Kidney (tissue), 14 donors: ENCODE measurements around the gene RGP1. TPM values are rescaled to one million over a fixed set of nuclear protein-coding genes. Genes with fewer than 3 reads are reported as not detected.

Experiments
- DNase-seq, 5 donors: peaks; one replicate each; pipeline ENCODE4 v3.0.0-alpha.2; 2013 to 2020
- FAIRE-seq: peaks from 2 replicates; lab custom pipeline; 2012; peaks lifted over from hg19 to GRCh38; lab: Jason Lieb, UNC
- H3K27ac ChIP-seq, 2 donors: one replicate each; pipeline ENCODE4 v1.7.0; 2013; ENCODE audit warnings: low read depth in 2 of 2, low read length in 2 of 2, inconsistent platforms in 1 of 2
- H3K27me3 ChIP-seq: one replicate; pipeline ENCODE4 v1.7.1; 2013; ENCODE audit warnings: low read length, inconsistent platforms; ENCODE audit not compliant: control insufficient read depth, insufficient read depth
- H3K36me3 ChIP-seq, 3 donors: one replicate each; pipeline versions ENCODE4 v1.7.0 to v1.7.1; 2013; ENCODE audit warnings: low read length in 3 of 3, control low read depth in 1 of 3, inconsistent platforms in 1 of 3; ENCODE audit not compliant: insufficient read depth in 3 of 3, control insufficient read depth in 2 of 3
- H3K4me1 ChIP-seq, 3 donors: one replicate each; pipeline versions ENCODE4 v1.7.0 to v1.7.1; 2013; ENCODE audit warnings: low read length in 3 of 3, inconsistent platforms in 1 of 3, low read depth in 1 of 3; ENCODE audit not compliant: control insufficient read depth in 2 of 3, insufficient read depth in 2 of 3
- H3K4me3 ChIP-seq, 3 donors: one replicate each; pipeline versions ENCODE4 v1.7.0 to v1.8.1; 2013; ENCODE audit warnings: low read length in 3 of 3, control low read depth in 1 of 3, inconsistent platforms in 1 of 3
- H3K9ac ChIP-seq, 3 donors: one replicate each; pipeline versions ENCODE4 v1.7.0 to v1.7.1; 2013; ENCODE audit warnings: low read length in 3 of 3, control low read depth in 1 of 3, inconsistent platforms in 1 of 3
- H3K9me3 ChIP-seq, 3 donors: one replicate each; pipeline versions ENCODE4 v1.7.0 to v1.7.1; 2013; ENCODE audit warnings: low read length in 3 of 3, control low read depth in 1 of 3, inconsistent platforms in 1 of 3; ENCODE audit not compliant: control insufficient read depth in 2 of 3, insufficient read depth in 1 of 3
- CTCF ChIP-seq: IDR thresholded peaks from 3 replicates; pipeline ENCODE4 v1.5.1; 2012; ENCODE audit warnings: mild to moderate bottlenecking, moderate library complexity, borderline replicate concordance; ENCODE audit not compliant: insufficient read depth; ENCODE audit errors: extremely low read depth
- intact Hi-C: fragments of 100-400 bp; cut with DNase I; formaldehyde crosslinking; loops from one replicate; pipeline ENCODE4 v1.11.1; 2022
- polyA plus RNA-seq: library from polyadenylated mRNA; stranded (reverse); fragments of 350-450 nt; fragmentation: Illumina TruSeq; extraction: RNeasy Lipid Tissue Mini Kit (QIAGEN cat#74804); gene quantifications from one replicate; pipeline ENCODE4 v1.2.3, GENCODE V29; 2014; ENCODE audit warnings: low read depth, low replicate concordance; ENCODE audit not compliant: insufficient read depth
- total RNA-seq: library from RNA; stranded (reverse); fragmentation: NEBNext Ultra II Directional; extraction: Animal tissue kit (Norgen Biotek cat#: 25700); gene quantifications from one replicate; pipeline ENCODE4 v1.2.1, GENCODE V29; 2021
- donor health status: control.
- donor health status: control.
- donor health status: control.
- donor health status: control.
- donor health status: control.
- donor health status: DM: yes; HTN: yes; CAD: no.
- donor health status: Normal renal cell carcinoma (clear cell type).

The RGP1 gene
- total and polyA plus RNA-seq, 2 donors from 2014 or later, result 11.0 to 39.2 TPM

- no peak overlapping the region for H3K4me3 ChIP-seq
- DNase-seq (peak in 1 of 5 donors; percentile 17), FAIRE-seq (no peak)
- H3K9ac ChIP-seq, result no peak overlapping the region
- H3K27ac ChIP-seq, result no peak overlapping the region
- no peak for TF ChIP-seq CTCF
- H3K4me1 ChIP-seq, result peaks cover 0 to 5% (median 0%) of the 10 kb centered on the region in 3 donors
- H3K36me3 ChIP-seq, result peaks cover 0 to 6% (median 1%) of the 10 kb centered on the region in 3 donors
- H3K9me3 ChIP-seq, result no peaks in the 10 kb centered on the region
- no peaks in the 10 kb centered on the region for H3K27me3 ChIP-seq
- intact Hi-C loops, result no loop called here
These were observed 48.4 kb downstream of the RGP1 start for GRCh38 chr9:35797311-35798109.

- no peak for FAIRE-seq
- Histone ChIP-seq H3K4me3 (no peak overlapping the region), H3K27me3 (no peaks in the 10 kb centered on the region), H3K9ac (no peak overlapping the region), H3K9me3 (no peaks in the 10 kb centered on the region), H3K36me3 (peaks cover 0 to 6% (median 2%) of the 10 kb centered on the region in 3 donors), H3K27ac (no peak overlapping the region), H3K4me1 (no peaks in the 10 kb centered on the region)
- intact Hi-C loops, result no loop called here
- no peak for TF ChIP-seq CTCF
- DNase-seq, result peak in 1 of 5 donors; percentile 18
These were observed 49.7 kb downstream of the RGP1 start for GRCh38 chr9:35798658-35799374.

GRCh38 chr9:35800530-35800929 is 51.4 kb downstream of the RGP1 start:
- Histone ChIP-seq H3K9ac (no peak overlapping the region), H3K27me3 (no peaks in the 10 kb centered on the region), H3K36me3 (peaks cover 0 to 11% (median 2%) of the 10 kb centered on the region in 3 donors), H3K9me3 (no peaks in the 10 kb centered on the region), H3K4me1 (no peaks in the 10 kb centered on the region), H3K27ac (no peak overlapping the region), H3K4me3 (no peak overlapping the region)
- TF ChIP-seq CTCF, result no peak
- DNase-seq, result no peak
- no peak for FAIRE-seq
- intact Hi-C loops, result no loop called here
